Stimulated activated CD8-positive, alpha-beta memory T cell treated with anti-CD3 and anti-CD28 coated beads, Interleukin-4, amount 100 ng/mL, for 24 hours (primary cell): ENCODE measurements around the gene PRKCB.

Experiments
- DNase-seq: peaks from one replicate; pipeline ENCODE4 v3.0.0-alpha.2; 2020; ENCODE audit warnings: low read depth

The PRKCB gene

GRCh38 chr16:23968176-23968575 lies 132.4 kb downstream of the PRKCB start:
- DNase-seq: no peak

- no peak for DNase-seq
Observed at GRCh38 chr16:23969468-23970297, 133.9 kb downstream of the PRKCB start.

DNA sequence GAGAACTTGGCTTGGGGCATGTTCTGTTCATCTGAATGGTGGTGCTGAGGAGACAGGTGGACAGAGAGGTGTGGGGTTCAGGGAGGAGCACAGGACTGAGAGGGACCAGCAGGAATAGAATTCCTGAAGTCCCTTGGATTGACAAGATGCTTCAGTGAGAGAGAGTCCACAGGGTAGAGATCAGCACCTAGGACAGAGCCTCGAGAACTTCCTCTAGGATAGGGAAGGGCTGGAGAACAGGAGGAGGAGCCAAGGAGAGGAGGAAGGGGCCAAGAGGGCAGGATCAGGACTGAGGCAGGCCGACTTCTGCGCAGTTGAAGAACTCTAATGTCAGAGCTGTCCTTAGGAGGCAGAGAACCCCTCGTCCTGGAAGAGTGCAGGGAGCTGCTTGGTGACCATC lies 138.4 kb downstream of the PRKCB start:
- no peak for DNase-seq

DNA sequence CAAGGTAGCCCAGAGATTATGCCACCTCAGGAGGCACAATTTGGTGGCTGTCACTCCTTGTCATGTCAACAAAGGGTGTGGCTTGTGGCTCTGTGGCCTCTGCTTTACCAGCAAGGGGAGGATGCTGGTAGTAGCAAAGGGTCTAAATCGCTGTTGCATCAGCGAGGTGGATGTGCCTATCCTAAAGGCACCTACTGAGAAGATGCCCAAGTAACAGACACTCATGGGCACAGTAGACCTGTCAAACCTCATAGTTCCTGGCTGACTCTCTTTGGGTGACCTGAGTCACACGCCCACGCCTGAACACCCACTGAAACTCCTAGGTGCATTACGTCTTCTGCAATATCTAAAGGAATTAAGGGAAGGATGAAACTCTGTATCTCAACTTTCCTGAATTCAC lies 139.5 kb downstream of the PRKCB start:
- no peak for DNase-seq

GRCh38 chr16:23976091-23976490 lies 140.3 kb downstream of the PRKCB start:
- DNase-seq: no peak

GRCh38 chr16:23976524-23976923 lies 140.7 kb downstream of the PRKCB start:
- DNase-seq: no peak

DNA sequence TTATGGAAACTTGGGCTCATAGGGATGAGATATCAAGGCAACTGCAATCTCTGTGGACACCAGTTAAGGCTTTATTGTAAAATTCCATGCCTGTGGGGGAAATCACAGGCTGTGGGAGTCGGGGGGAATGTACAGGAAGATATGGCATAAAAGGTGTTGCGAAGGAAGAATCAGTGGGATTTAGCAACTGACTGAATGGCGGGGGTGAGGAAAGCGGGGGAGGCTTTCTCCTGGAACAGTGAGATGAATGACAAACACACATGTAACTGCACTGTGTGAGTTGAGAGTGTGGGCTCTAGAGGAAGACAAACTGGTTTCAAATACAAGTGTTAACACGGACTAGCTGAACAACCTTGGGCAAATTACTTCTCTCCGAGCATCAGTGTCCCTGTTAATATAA lies 143.7 kb downstream of the PRKCB start:
- DNase-seq: no peak

GRCh38 chr16:23979982-23980381 lies 144.2 kb downstream of the PRKCB start:
- DNase-seq: no peak

GRCh38 chr16:23981429-23982399 lies 145.9 kb downstream of the PRKCB start:
- DNase-seq: no peak

DNA sequence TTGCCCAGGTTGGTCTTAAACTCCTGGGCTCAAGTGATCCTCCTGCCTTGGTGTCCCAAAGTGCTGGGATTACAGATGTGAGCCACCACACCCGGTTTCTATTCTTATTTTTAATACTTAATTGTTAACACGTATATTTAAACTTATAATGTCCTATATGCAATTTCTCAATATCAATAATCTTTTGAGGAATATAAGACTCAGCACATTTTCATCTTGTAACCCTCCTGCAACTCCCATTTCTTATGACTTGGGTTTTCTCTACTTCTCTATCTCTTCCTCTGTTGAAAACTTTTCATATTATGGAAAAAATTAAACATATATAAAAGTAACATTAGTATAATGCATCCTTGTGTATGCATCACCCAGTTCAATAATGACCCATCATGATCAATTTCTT lies 150.7 kb downstream of the PRKCB start:
- DNase-seq: no peak

- DNase-seq: no peak
Observed at GRCh38 chr16:23987443-23987842, 151.7 kb downstream of the PRKCB start.

- DNase-seq: no peak
Observed at GRCh38 chr16:23990507-23990906, 154.7 kb downstream of the PRKCB start.

- DNase-seq: no peak
Observed at GRCh38 chr16:23991066-23991465, 155.3 kb downstream of the PRKCB start.

GRCh38 chr16:23994615-23995014 lies 158.8 kb downstream of the PRKCB start:
- DNase-seq: no peak

DNA sequence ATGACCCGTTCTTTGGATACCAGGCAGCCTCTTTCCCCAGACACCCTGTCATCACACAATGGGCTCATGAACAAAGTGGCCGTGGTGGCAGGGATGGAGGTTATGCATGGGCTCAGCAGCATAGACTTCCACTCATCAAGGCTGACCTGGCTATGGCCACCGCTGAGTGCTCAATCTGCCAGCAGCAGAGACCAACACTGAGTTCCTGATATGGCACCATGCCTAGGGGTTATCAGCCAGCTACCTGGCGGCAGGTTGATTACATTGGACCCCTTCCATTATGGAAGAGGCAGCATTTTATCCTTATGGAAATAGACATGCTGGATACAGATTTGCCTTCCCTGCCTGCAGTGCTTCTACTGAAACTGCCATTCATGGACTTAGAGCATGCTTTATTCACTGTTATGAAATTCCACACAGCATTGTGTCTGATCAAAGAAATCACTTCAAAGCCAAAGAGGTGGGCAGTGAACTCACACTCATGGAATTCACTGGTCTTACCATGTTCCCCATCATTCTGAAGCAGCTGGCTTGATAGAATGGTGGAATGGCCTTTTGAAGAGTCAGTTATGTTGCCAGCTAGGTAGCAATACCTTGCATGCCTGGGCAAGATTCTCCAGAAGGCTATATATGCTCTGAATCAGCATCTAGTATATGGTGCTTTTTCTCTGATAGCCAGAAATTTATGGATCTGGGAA lies 160.6 kb downstream of the PRKCB start:
- DNase-seq: no peak

DNA sequence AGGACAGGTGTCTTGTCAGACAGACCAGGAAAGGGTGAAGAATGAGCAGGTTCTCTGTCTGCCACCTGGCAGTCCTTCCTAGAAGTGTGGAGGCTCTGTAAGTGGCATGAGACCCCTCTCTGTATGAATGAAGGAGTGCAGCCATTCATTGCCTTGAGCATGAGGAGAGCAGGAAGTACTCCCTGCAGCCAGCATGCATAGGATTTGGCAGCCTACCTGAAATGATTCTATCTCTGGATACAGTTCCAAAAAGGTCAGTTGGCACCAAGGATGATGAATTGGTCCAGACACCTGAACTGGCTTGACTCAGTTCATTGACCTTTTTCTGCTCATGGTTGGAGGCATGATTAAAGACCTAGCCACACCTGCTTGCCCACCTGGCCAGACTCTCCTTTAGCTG lies 163.0 kb downstream of the PRKCB start:
- no peak for DNase-seq

DNA sequence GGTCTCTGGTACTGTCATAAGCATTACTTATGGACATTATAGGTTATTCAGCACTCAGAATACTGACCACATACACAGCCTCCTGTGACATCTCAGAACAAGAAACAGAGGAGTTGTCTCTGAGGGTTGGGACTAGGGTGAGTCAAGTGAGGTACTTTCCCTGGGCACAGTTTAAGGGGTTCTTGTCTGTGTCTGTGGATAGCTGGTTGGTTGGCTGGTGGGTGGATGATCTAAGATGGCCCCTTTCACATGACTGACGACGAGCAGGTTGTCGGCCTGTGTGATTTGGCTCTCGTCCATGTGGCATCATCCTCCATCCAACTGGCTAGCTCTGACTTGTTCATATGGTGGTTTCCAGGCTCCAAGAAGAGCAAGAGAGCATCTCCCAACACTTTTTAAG lies 163.9 kb downstream of the PRKCB start:
- peak; percentile 45 for DNase-seq

DNA sequence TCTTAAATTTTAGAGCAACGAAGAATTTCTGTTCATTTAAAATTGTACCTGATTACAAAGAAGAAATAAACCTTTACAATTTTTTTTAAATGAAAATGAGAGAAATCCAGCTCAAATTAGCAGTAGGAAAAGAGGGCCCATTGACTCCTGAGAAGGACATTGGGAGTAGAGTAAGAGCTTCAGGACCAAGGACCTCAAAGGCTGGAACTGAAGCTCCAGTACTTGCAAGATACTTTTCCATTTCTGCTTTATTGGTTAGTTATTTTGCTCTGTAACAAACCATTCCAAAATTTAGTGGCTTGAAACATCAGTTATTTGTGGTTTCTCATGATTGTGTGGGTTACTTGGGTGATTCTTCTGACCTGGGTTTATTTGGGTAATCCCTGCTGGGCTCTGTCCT lies 165.9 kb downstream of the PRKCB start:
- no peak for DNase-seq

GRCh38 chr16:24002619-24003018 lies 166.8 kb downstream of the PRKCB start:
- DNase-seq: no peak

- DNase-seq: no peak
Observed at GRCh38 chr16:24005577-24005976, 169.8 kb downstream of the PRKCB start.

- DNase-seq: no peak
Observed at GRCh38 chr16:24007391-24007790, 171.6 kb downstream of the PRKCB start.

GRCh38 chr16:24007934-24008333 lies 172.2 kb downstream of the PRKCB start:
- no peak for DNase-seq
